A549 (cell line): Measurements from ENCODE around the gene PCYT2. TPM values are rescaled to one million over a fixed set of nuclear protein-coding genes. Genes with fewer than 3 reads are reported as not detected.

Source experiments
- ATOH8 ChIP-seq: fragments of 250-450 bp; sonication (Bioruptor Pico); IDR thresholded peaks from 2 replicates; pipeline ENCODE4 v1.5.0; 2020; ENCODE audit warnings: low read depth, mild to moderate bottlenecking, moderate library complexity
- BCL3 ChIP-seq: fragments of >200 bp; sonication (Bioruptor Twin); formaldehyde crosslinking; IDR thresholded peaks from 3 replicates; pipeline ENCODE4 v1.6.1; 2016
- CHD2 ChIP-seq: fragments of 150-350 bp; IDR thresholded peaks from 2 replicates; pipeline ENCODE4 v1.6.1; 2014; ENCODE audit warnings: low read length; ENCODE audit not compliant: partially characterized antibody
- E2F6 ChIP-seq: IDR thresholded peaks from 2 replicates; pipeline ENCODE4 v1.6.1; 2012; ENCODE audit warnings: low read depth, borderline replicate concordance
- EHF ChIP-seq: fragments of 250-450 bp; sonication (Bioruptor Pico); IDR thresholded peaks from 2 replicates; pipeline ENCODE4 v1.5.0; 2020; ENCODE audit warnings: mild to moderate bottlenecking
- FOSL2 ChIP-seq, 2 experiments: fragments of 450-650 bp in 1 of 2; fragments of >200 bp in 1 of 2; sonication (Bioruptor Twin) in 1 of 2; formaldehyde crosslinking; IDR thresholded peaks; 2 replicates each; pipeline versions ENCODE4 v1.5.0 to v1.6.1; 2016 to 2020; ENCODE audit warnings: mild to moderate bottlenecking in 1 of 2, moderate library complexity in 1 of 2
- FOXS1 ChIP-seq: fragments of 250-450 bp; sonication (Bioruptor Pico); IDR thresholded peaks from 2 replicates; pipeline ENCODE4 v1.5.0; 2020; ENCODE audit warnings: mild to moderate bottlenecking, moderate library complexity
- GATA3 ChIP-seq: IDR thresholded peaks from 2 replicates; pipeline ENCODE4 v1.6.1; 2012; ENCODE audit warnings: borderline replicate concordance
- HES2 ChIP-seq: fragments of >200 bp; sonication (Bioruptor Twin); formaldehyde crosslinking; IDR thresholded peaks from 2 replicates; pipeline ENCODE4 v1.6.1; 2016
- HOXB13 ChIP-seq: fragments of 250-450 bp; sonication (Bioruptor Pico); IDR thresholded peaks from 2 replicates; pipeline ENCODE4 v1.5.0; 2020; ENCODE audit warnings: low read depth, mild to moderate bottlenecking, moderate library complexity
- HOXB5 ChIP-seq: fragments of 250-450 bp; sonication (Bioruptor Pico); IDR thresholded peaks from 2 replicates; pipeline ENCODE4 v1.5.0; 2020; ENCODE audit warnings: mild to moderate bottlenecking, moderate library complexity
- KDM1A ChIP-seq: fragments of 200-600 bp; sonication (generic); IDR thresholded peaks from 2 replicates; pipeline ENCODE4 v1.6.1; 2016; ENCODE audit warnings: low read depth, mild to moderate bottlenecking
- KDM5A ChIP-seq: fragments of 200-600 bp; sonication (generic); IDR thresholded peaks from 2 replicates; pipeline ENCODE4 v1.6.1; 2016; ENCODE audit warnings: antibody characterized with exemption, mild to moderate bottlenecking
- MAX ChIP-seq: IDR thresholded peaks from 2 replicates; pipeline ENCODE4 v1.6.1; 2012
- NPAS2 ChIP-seq: fragments of 250-450 bp; sonication (Bioruptor Pico); IDR thresholded peaks from 2 replicates; pipeline ENCODE4 v1.8.0; 2022; ENCODE audit warnings: mild to moderate bottlenecking, moderate library complexity, borderline replicate concordance
- PHF8 ChIP-seq: fragments of 200-600 bp; sonication (generic); IDR thresholded peaks from 2 replicates; pipeline ENCODE4 v1.6.1; 2016; ENCODE audit warnings: low read depth, mild to moderate bottlenecking, antibody characterized with exemption, moderate library complexity, borderline replicate concordance
- POLR2A ChIP-seq: IDR thresholded peaks from 2 replicates; pipeline ENCODE4 v1.6.1; 2012; ENCODE audit warnings: mild to moderate bottlenecking, low read length
- RAD21 ChIP-seq, 2 experiments: fragments of >200 bp in 1 of 2; sonication (Bioruptor Twin) in 1 of 2; formaldehyde crosslinking in 1 of 2; IDR thresholded peaks in 1 of 2; conservative IDR thresholded peaks in 1 of 2; 2 replicates in 1 of 2; 3 replicates in 1 of 2; pipeline ENCODE4 v1.6.1; 2012 to 2018; ENCODE audit warnings: inconsistent platforms in 1 of 2
- RARB ChIP-seq: fragments of 250-450 bp; sonication (Bioruptor Pico); IDR thresholded peaks from 2 replicates; pipeline ENCODE4 v1.8.0; 2021; ENCODE audit warnings: mild to moderate bottlenecking, moderate library complexity
- RFX5 ChIP-seq: fragments of 450-650 bp; IDR thresholded peaks from 2 replicates; pipeline ENCODE4 v1.7.1; 2014; ENCODE audit warnings: antibody characterized with exemption, mild to moderate bottlenecking, moderate library complexity
- RNF2 ChIP-seq: fragments of 200-600 bp; sonication (generic); IDR thresholded peaks from 2 replicates; pipeline ENCODE4 v1.6.1; 2016; ENCODE audit warnings: low read depth, mild to moderate bottlenecking, antibody characterized with exemption, moderate library complexity, borderline replicate concordance
- SMC3 ChIP-seq: fragments of >200 bp; sonication (Bioruptor Twin); formaldehyde crosslinking; IDR thresholded peaks from 3 replicates; pipeline ENCODE4 v1.6.1; 2018; ENCODE audit warnings: inconsistent platforms
- SREBF2 ChIP-seq: fragments of 450-650 bp; IDR thresholded peaks from 2 replicates; pipeline ENCODE4 v1.6.1; 2014; ENCODE audit warnings: mild to moderate bottlenecking, moderate library complexity
- TP53 ChIP-seq: fragments of 250-450 bp; sonication (Bioruptor Pico); IDR thresholded peaks from 2 replicates; pipeline ENCODE4 v1.5.0; 2021; ENCODE audit warnings: mild to moderate bottlenecking, moderate library complexity
- ZNF302 ChIP-seq: fragments of 250-450 bp; sonication (Bioruptor Pico); IDR thresholded peaks from 2 replicates; pipeline ENCODE4 v1.9.0; 2021; ENCODE audit warnings: inconsistent platforms, mild to moderate bottlenecking, moderate library complexity
- ZSCAN20 ChIP-seq: fragments of 250-450 bp; sonication (Bioruptor Pico); IDR thresholded peaks from 2 replicates; pipeline ENCODE4 v1.8.0; 2022; ENCODE audit warnings: mild to moderate bottlenecking, moderate library complexity
- polyA plus RNA-seq, 4 experiments: library from polyadenylated mRNA; depleted of rRNA in 3 of 4; stranded (reverse); fragments of >200 nt; fragmentation: RNase III in 1 of 4; extraction: RNeasy Plus Mini Kit Qiagen cat#74134 plus additional on column Dnase treatment in 1 of 4; gene quantifications; 2 replicates in 3 of 4; 3 replicates in 1 of 4; pipeline ENCODE4 v1.2.3, GENCODE V29; 2011 to 2017

Gene PCYT2
- polyA plus RNA-seq, 2 of the 4 experiments (the other 2 are of a cell fraction): 7.1 to 17.0 TPM

GRCh38 chr17:81926451-81927151, 15.4 kb upstream of the PCYT2 start (continued):
- TF ChIP-seq E2F6 (no peak), RNF2 (no peak), SMC3 (no peak), BCL3 (no peak; the same call in 2 of the 3 replicates), MAX (peak; percentile 30), KDM5A (no peak), PHF8 (peak; percentile 36), FOXS1 (CRISPR knock-in tag) (no peak), KDM1A (no peak), HOXB13 (no peak), RARB (CRISPR knock-in tag) (no peak; the same call in 1 of the 2 replicates), POLR2A (no peak; the same call in none of the 2 replicates), RFX5 (no peak), ZSCAN20 (CRISPR knock-in tag) (no peak), HOXB5 (CRISPR knock-in tag) (no peak), SREBF2 (no peak), RAD21 (conservative IDR thresholded peaks at IDR 0.05 in 1 of 2, IDR thresholded peaks at IDR 0.05 in 1 of 2) (no peak), ZNF302 (CRISPR knock-in tag) (no peak), NPAS2 (CRISPR knock-in tag) (no peak), CHD2 (no peak), EHF (CRISPR knock-in tag) (no peak), HES2 (no peak), ATOH8 (0 out of 2 replicates have a peak, but pooled peaks have one; percentile 11), TP53 (0 out of 2 replicates have a peak, but pooled peaks have one; percentile 1), GATA3 (peak; percentile 43; the same call in 1 of the 2 replicates), FOSL2 (IDR thresholded peaks at IDR 0.05) (no peak), FOSL2 (CRISPR knock-in tag; IDR thresholded peaks at IDR 0.05) (peak; percentile 88)
